Nephron progenitor cell (in vitro differentiated cells): ENCODE data around the gene FAM3C.

ENCODE experiments used
- DNase-seq: peaks from one replicate; pipeline ENCODE4 v3.0.0; 2021
- H3K27ac Mint-ChIP-seq: 2 replicates; pipeline ENCODE4 v1.8.0; 2021; ENCODE audit warnings: mild to moderate bottlenecking, moderate library complexity, mixed read lengths
- H3K27me3 Mint-ChIP-seq: 2 replicates; pipeline ENCODE4 v1.8.0; 2021; ENCODE audit warnings: mild to moderate bottlenecking, low read depth, mixed read lengths; ENCODE audit not compliant: poor library complexity
- H3K36me3 Mint-ChIP-seq: 2 replicates; pipeline ENCODE4 v1.8.0; 2021; ENCODE audit warnings: low read depth, mixed read lengths
- H3K4me1 Mint-ChIP-seq: 2 replicates; pipeline ENCODE4 v1.8.0; 2021; ENCODE audit warnings: mixed read lengths
- H3K4me3 Mint-ChIP-seq: 2 replicates; pipeline ENCODE4 v1.8.0; 2021; ENCODE audit warnings: mild to moderate bottlenecking, moderate library complexity, mixed read lengths
- H3K9me3 Mint-ChIP-seq: 2 replicates; pipeline ENCODE4 v1.8.0; 2021; ENCODE audit warnings: mild to moderate bottlenecking, moderate library complexity, mixed read lengths
- CTCF ChIP-seq: fragments of 200-600 bp; sonication (generic); IDR thresholded peaks from 2 replicates; pipeline ENCODE4 v1.5.0; 2021; ENCODE audit warnings: antibody characterized with exemption

The FAM3C gene

DNA sequence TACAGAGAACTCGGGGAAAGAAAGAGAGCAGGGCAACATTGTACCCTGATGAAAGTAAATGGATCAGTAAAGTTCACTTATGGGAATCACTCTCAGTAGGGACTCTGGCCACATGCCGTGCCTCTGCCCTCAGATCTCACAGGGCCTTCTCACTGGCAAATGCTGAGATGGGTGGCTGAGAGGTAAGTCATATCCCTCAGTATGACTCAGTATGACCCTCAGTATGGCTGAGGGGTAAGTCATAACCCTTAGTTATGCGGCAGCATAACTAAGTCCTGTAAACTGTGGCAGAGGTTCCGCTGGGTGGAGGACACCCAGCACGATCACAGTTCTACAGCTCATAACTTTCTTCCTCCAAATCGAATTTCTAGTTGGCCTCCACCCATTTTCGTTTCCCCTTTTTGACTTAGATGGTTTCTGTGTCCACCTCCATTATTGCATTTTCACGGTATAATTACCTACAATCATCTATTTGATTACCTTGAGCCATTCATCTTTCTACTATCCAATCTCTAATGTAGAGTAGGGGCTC lies 93.8 kb downstream of the FAM3C start:
- Mint-ChIP-seq H3K4me3 (no peak overlapping the region), H3K9me3 (no peaks in the 10 kb centered on the region), H3K27me3 (no peaks in the 10 kb centered on the region), H3K27ac (no peak overlapping the region), H3K4me1 (no peaks in the 10 kb centered on the region), H3K36me3 (no peaks in the 10 kb centered on the region)
- TF ChIP-seq CTCF, result no peak
- no peak for DNase-seq

DNA sequence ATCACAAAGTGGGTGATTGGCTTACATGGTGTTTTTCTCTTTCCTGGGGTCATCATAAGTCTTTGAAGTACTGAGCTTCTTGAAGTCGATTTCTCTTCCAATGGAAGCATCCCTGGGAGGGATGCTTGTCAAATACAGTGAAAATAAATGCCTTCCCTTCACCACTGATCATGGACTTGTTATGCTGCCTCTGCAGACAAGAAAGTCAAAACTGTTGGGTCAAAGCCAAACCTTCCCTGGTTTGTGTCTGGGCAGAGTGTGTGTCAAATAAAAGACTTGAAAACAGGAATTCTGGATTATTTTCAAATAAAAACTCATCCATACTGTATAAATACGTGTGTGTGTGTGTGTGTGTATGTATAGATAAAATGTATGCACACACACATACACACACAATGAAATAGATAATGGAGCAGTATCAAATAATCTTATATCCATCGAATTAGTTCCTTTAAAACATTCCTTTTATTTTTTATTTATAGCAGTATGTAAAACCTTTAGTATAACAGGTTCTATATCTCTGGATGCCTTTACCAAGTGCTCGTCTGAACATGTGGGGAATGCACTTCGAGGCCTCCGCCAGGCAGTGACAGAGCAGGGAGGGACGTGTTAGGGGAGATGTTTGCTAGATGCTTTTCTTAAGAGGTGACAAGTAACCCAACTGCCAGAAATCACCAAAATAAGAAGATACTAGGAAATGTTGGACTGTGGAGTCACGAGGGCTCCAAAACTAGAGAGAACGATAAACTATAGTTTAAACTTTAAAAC lies 94.5 kb downstream of the FAM3C start:
- Mint-ChIP-seq H3K36me3 (no peaks in the 10 kb centered on the region), H3K27me3 (no peaks in the 10 kb centered on the region), H3K9me3 (no peaks in the 10 kb centered on the region), H3K4me3 (no peak overlapping the region), H3K27ac (no peak overlapping the region), H3K4me1 (no peaks in the 10 kb centered on the region)
- TF ChIP-seq CTCF, result no peak
- DNase-seq, result no peak

DNA sequence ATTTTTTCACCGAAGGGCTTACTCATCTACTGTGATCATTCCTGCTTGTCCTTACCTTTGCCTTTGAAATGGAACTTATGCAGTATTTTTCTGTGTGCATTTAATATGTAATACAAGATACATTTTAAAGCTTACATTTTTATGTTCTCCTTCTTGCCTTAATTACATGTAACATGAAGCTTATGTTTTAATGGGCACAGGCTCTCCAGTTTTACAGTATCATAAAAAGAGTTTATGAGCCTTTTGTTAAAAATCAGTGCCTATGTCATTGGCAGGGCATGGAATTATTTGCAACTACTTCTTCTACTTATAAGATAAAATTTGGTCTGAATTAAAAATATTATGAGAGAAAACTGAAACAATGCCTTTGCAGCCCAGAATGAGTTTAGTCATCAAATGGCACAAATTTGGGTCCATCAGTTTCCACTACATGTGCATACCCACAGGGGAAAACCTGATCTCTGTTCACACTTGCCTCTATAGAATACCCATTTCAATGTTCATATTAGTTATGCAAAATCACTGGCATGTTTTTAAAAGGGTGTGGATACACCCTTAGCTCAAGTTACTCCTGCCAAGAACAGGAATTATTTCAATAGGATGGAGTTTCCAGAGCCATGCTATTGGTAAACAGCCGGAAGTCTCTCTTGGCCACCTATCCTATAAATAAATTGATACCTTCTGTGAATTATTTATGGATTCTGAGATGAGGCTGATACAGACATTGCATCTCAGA lies 95.3 kb downstream of the FAM3C start:
- no peak overlapping the region for H3K4me3 Mint-ChIP-seq
- no peaks in the 10 kb centered on the region for H3K9me3 Mint-ChIP-seq
- H3K4me1 Mint-ChIP-seq, result no peaks in the 10 kb centered on the region
- no peak for TF ChIP-seq CTCF
- no peak overlapping the region for H3K27ac Mint-ChIP-seq
- no peak for DNase-seq
- H3K36me3 Mint-ChIP-seq, result no peaks in the 10 kb centered on the region
- no peaks in the 10 kb centered on the region for H3K27me3 Mint-ChIP-seq
